SK-N-SH treated with all-trans-retinoic acid at 6 μM for 48 hours (cell line): ENCODE data around the gene ITGB1.
A peak's percentile ranks its signal among the peaks of the same experiment; 100 is the strongest.

Experiments used
- ATAC-seq: fragments of 200-7000 bp; cut with Tn5 transposase; 3 replicates; pipeline ENCODE4 v1.9.1; 2020; ENCODE audit warnings: mild to moderate bottlenecking, moderate library complexity
- ARNTL ChIP-seq: fragments of 450-650 bp; formaldehyde crosslinking; IDR thresholded peaks from 2 replicates; pipeline ENCODE4 v1.5.0; 2020; ENCODE audit warnings: low read depth, mild to moderate bottlenecking, moderate library complexity, borderline replicate concordance
- BACH2 ChIP-seq: fragments of 250-450 bp; sonication (Bioruptor Pico); IDR thresholded peaks from 2 replicates; pipeline ENCODE4 v1.9.0; 2021; ENCODE audit warnings: mild to moderate bottlenecking, borderline replicate concordance
- CSDC2 ChIP-seq: fragments of 250-450 bp; sonication (Bioruptor Pico); IDR thresholded peaks from 2 replicates; pipeline ENCODE4 v1.5.0; 2020; ENCODE audit warnings: mild to moderate bottlenecking, moderate library complexity
- CSRNP3 ChIP-seq: fragments of 250-450 bp; sonication (Bioruptor Pico); IDR thresholded peaks from 2 replicates; pipeline ENCODE4 v1.5.1; 2021; ENCODE audit warnings: mild to moderate bottlenecking, moderate library complexity
- ESRRG ChIP-seq: fragments of 250-450 bp; sonication (Bioruptor Pico); IDR thresholded peaks from 2 replicates; pipeline ENCODE4 v1.6.1; 2021; ENCODE audit warnings: mild to moderate bottlenecking
- GLIS3 ChIP-seq: fragments of 250-450 bp; sonication (Bioruptor Pico); IDR thresholded peaks from 2 replicates; pipeline ENCODE4 v1.5.0; 2020; ENCODE audit warnings: mild to moderate bottlenecking, moderate library complexity
- ISL1 ChIP-seq: fragments of 250-450 bp; sonication (Bioruptor Pico); IDR thresholded peaks from 2 replicates; pipeline ENCODE4 v2.1.2; 2022; ENCODE audit warnings: mild to moderate bottlenecking, moderate library complexity
- OSR1 ChIP-seq: fragments of 250-450 bp; sonication (Bioruptor Pico); IDR thresholded peaks from 2 replicates; pipeline ENCODE4 v1.8.0; 2022; ENCODE audit warnings: moderate library complexity, mild to moderate bottlenecking, inconsistent platforms
- PATZ1 ChIP-seq: fragments of 250-450 bp; sonication (Bioruptor Pico); IDR thresholded peaks from 2 replicates; pipeline ENCODE4 v1.8.0; 2020; ENCODE audit warnings: mild to moderate bottlenecking, moderate library complexity, borderline replicate concordance
- POU6F1 ChIP-seq: fragments of 250-450 bp; sonication (Bioruptor Pico); IDR thresholded peaks from 2 replicates; pipeline ENCODE4 v1.8.0; 2021; ENCODE audit warnings: low read depth, mild to moderate bottlenecking, moderate library complexity, borderline replicate concordance
- PPARA ChIP-seq: fragments of 250-450 bp; sonication (Bioruptor Pico); IDR thresholded peaks from 2 replicates; pipeline ENCODE4 v1.5.0; 2020; ENCODE audit warnings: mild to moderate bottlenecking, borderline replicate concordance
- SNAI2 ChIP-seq: fragments of 250-450 bp; sonication (Bioruptor Pico); IDR thresholded peaks from 2 replicates; pipeline ENCODE4 v1.5.0; 2020; ENCODE audit warnings: mild to moderate bottlenecking, moderate library complexity
- TCF4 ChIP-seq: fragments of 250-450 bp; sonication (Bioruptor Pico); IDR thresholded peaks from 2 replicates; pipeline ENCODE4 v1.8.0; 2021; ENCODE audit warnings: mild to moderate bottlenecking, moderate library complexity, borderline replicate concordance
- TOX ChIP-seq: fragments of 250-450 bp; sonication (Bioruptor Pico); IDR thresholded peaks from 2 replicates; pipeline ENCODE4 v1.8.0; 2021; ENCODE audit warnings: mild to moderate bottlenecking, moderate library complexity, borderline replicate concordance
- TSHZ2 ChIP-seq: fragments of 250-450 bp; sonication (Bioruptor Pico); IDR thresholded peaks from 2 replicates; pipeline ENCODE4 v1.5.0; 2020; ENCODE audit warnings: mild to moderate bottlenecking, moderate library complexity
- ZC3H10 ChIP-seq: fragments of 250-450 bp; sonication (Bioruptor Pico); IDR thresholded peaks from 2 replicates; pipeline ENCODE4 v1.5.1; 2021; ENCODE audit warnings: mild to moderate bottlenecking, moderate library complexity
- ZFP3 ChIP-seq: fragments of 250-450 bp; sonication (Bioruptor Pico); IDR thresholded peaks from 2 replicates; pipeline ENCODE4 v1.5.0; 2020; ENCODE audit warnings: mild to moderate bottlenecking, moderate library complexity
- ZFP30 ChIP-seq: fragments of 450-650 bp; formaldehyde crosslinking; IDR thresholded peaks from 2 replicates; pipeline ENCODE4 v1.5.0; 2022; ENCODE audit warnings: mild to moderate bottlenecking, moderate library complexity
- ZNF565 ChIP-seq: fragments of 450-650 bp; formaldehyde crosslinking; conservative IDR thresholded peaks from 2 replicates; pipeline ENCODE4 v1.5.0; 2020; ENCODE audit warnings: low read depth, mild to moderate bottlenecking, moderate library complexity
- ZNF70 ChIP-seq: fragments of 450-650 bp; formaldehyde crosslinking; IDR thresholded peaks from 2 replicates; pipeline ENCODE4 v1.5.0; 2020; ENCODE audit warnings: mild to moderate bottlenecking, moderate library complexity
- ZNF8 ChIP-seq: fragments of 450-650 bp; formaldehyde crosslinking; IDR thresholded peaks from 2 replicates; pipeline ENCODE4 v1.5.0; 2020; ENCODE audit warnings: mild to moderate bottlenecking, moderate library complexity

ITGB1 gene

GRCh38 chr10:32963096-32963495, 5.1 kb upstream of the ITGB1 start:
- no peak for TF ChIP-seq PATZ1 (CRISPR knock-in tag)
- no peak for TF ChIP-seq POU6F1 (CRISPR knock-in tag)
- TF ChIP-seq OSR1 (CRISPR knock-in tag), result no peak
- no peak for TF ChIP-seq ZC3H10 (CRISPR knock-in tag)
- TF ChIP-seq, all 23 proteins: peak for 0
- no peak for ATAC-seq

- no peak for ATAC-seq
- TF ChIP-seq TOX (CRISPR knock-in tag) (no peak), ZNF70 (no peak), ESRRG (CRISPR knock-in tag) (no peak), ZNF565 (CRISPR knock-in tag) (no peak), ZNF8 (no peak), ARNTL (CRISPR knock-in tag) (no peak), BACH2 (CRISPR knock-in tag) (no peak)
Observed at GRCh38 chr10:32962521-32962920, 4.5 kb upstream of the ITGB1 start.

- peak; percentile 27 for ATAC-seq
- TF ChIP-seq ESRRG (CRISPR knock-in tag) (no peak), TOX (CRISPR knock-in tag) (no peak), OSR1 (CRISPR knock-in tag) (no peak), POU6F1 (CRISPR knock-in tag) (no peak), PPARA (CRISPR knock-in tag) (no peak), SNAI2 (CRISPR knock-in tag) (no peak), ZFP3 (CRISPR knock-in tag) (no peak)
Observed at GRCh38 chr10:32961895-32962369, 3.9 kb upstream of the ITGB1 start.

GRCh38 chr10:32961343-32961894, 3.4 kb upstream of the ITGB1 start:
- ATAC-seq, result no peak

GRCh38 chr10:32960022-32960421, 2.0 kb upstream of the ITGB1 start:
- no peak for ATAC-seq
- TF ChIP-seq TOX (CRISPR knock-in tag) (no peak), TCF4 (CRISPR knock-in tag) (no peak), GLIS3 (no peak)

More at GRCh38 chr10:32961343-32961894, 3.4 kb upstream of the ITGB1 start:
- TF ChIP-seq ZC3H10 (CRISPR knock-in tag) (no peak), ZFP3 (CRISPR knock-in tag) (no peak), GLIS3 (no peak)

GRCh38 chr10:32959006-32959920, 1.2 kb upstream of the ITGB1 start:
- no peak for TF ChIP-seq CSRNP3
- no peak for TF ChIP-seq TCF4 (CRISPR knock-in tag)
- no peak for TF ChIP-seq ESRRG (CRISPR knock-in tag)
- TF ChIP-seq ZC3H10 (CRISPR knock-in tag), result no peak
- TF ChIP-seq SNAI2 (CRISPR knock-in tag), result no peak
- no peak for TF ChIP-seq ZFP30
- no peak for TF ChIP-seq TSHZ2
- TF ChIP-seq CSDC2 (CRISPR knock-in tag), result no peak
- no peak for TF ChIP-seq TOX (CRISPR knock-in tag)
- no peak for TF ChIP-seq ZFP3 (CRISPR knock-in tag)
- no peak for TF ChIP-seq ZNF565 (CRISPR knock-in tag)
- no peak for TF ChIP-seq OSR1 (CRISPR knock-in tag)
- no peak for TF ChIP-seq ISL1
- no peak for TF ChIP-seq ZNF70
- no peak for TF ChIP-seq BACH2 (CRISPR knock-in tag)
- no peak for ATAC-seq
